GM12875 (cell line): ENCODE measurements around the gene KIAA1755.

Source experiments
- H3K4me3 ChIP-seq: one replicate; pipeline ENCODE4 v1.5.1; 2011; ENCODE audit warnings: low read depth, low read length, control low read depth
- CTCF ChIP-seq: IDR thresholded peaks from 2 replicates; pipeline ENCODE4 v1.5.1; 2011; ENCODE audit warnings: low read depth, mild to moderate bottlenecking, control low read depth, inconsistent platforms, low read length, moderate library complexity, borderline replicate concordance; ENCODE audit not compliant: insufficient read depth

The KIAA1755 gene

GRCh38 chr20:38269715-38270114 is 9.2 kb upstream of the KIAA1755 start:
- no peak for TF ChIP-seq CTCF
- H3K4me3 ChIP-seq = no peak overlapping the region

GRCh38 chr20:38269040-38269439 is 8.5 kb upstream of the KIAA1755 start:
- TF ChIP-seq CTCF = no peak
- no peak overlapping the region for H3K4me3 ChIP-seq

- TF ChIP-seq CTCF = no peak
- H3K4me3 ChIP-seq = no peak overlapping the region
Measured at GRCh38 chr20:38267901-38268514, 7.5 kb upstream of the KIAA1755 start.

GRCh38 chr20:38267296-38267695 is 6.8 kb upstream of the KIAA1755 start:
- TF ChIP-seq CTCF = no peak
- H3K4me3 ChIP-seq = no peak overlapping the region

- no peak for TF ChIP-seq CTCF
- H3K4me3 ChIP-seq = no peak overlapping the region
Measured at GRCh38 chr20:38266426-38266825, 5.9 kb upstream of the KIAA1755 start.

- H3K4me3 ChIP-seq = no peak overlapping the region
- TF ChIP-seq CTCF = no peak
Measured at GRCh38 chr20:38262931-38263330, 2.4 kb upstream of the KIAA1755 start.

- no peak overlapping the region for H3K4me3 ChIP-seq
- no peak for TF ChIP-seq CTCF
Measured at GRCh38 chr20:38261054-38261390, 487 bp upstream of the KIAA1755 start.
